ENCODE data around the gene IL17B. TPM values are rescaled to one million over a fixed set of nuclear protein-coding genes. Genes with fewer than 3 reads are reported as not detected.

IL17B gene
- total and polyA plus RNA-seq, 2 of the 13 experiments (the other 11 are each of a cell fraction or from before 2014, with no cell fraction given), result 0.29 to 2.6 TPM

DNA sequence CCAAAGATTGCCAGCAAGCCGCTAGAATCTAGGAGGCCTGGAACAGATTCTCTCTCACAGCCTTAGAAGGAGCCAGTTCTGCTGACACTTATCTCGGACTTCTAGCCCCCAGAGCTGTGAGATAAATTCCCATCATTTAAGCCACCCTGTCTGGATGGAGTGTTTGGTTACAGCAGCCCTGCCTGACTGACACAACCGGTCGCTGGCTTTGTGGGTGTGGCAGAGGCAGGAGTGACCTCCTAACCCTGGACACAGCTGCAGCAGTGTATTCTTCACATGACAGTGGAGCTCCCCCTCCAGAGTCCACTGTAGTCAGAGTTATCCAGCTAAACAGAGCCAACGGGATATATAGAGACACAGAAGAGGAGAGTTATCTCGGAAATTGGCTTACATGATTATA, 21.2 kb upstream of the IL17B start (continued):
- TF ChIP-seq, protein P1, sequence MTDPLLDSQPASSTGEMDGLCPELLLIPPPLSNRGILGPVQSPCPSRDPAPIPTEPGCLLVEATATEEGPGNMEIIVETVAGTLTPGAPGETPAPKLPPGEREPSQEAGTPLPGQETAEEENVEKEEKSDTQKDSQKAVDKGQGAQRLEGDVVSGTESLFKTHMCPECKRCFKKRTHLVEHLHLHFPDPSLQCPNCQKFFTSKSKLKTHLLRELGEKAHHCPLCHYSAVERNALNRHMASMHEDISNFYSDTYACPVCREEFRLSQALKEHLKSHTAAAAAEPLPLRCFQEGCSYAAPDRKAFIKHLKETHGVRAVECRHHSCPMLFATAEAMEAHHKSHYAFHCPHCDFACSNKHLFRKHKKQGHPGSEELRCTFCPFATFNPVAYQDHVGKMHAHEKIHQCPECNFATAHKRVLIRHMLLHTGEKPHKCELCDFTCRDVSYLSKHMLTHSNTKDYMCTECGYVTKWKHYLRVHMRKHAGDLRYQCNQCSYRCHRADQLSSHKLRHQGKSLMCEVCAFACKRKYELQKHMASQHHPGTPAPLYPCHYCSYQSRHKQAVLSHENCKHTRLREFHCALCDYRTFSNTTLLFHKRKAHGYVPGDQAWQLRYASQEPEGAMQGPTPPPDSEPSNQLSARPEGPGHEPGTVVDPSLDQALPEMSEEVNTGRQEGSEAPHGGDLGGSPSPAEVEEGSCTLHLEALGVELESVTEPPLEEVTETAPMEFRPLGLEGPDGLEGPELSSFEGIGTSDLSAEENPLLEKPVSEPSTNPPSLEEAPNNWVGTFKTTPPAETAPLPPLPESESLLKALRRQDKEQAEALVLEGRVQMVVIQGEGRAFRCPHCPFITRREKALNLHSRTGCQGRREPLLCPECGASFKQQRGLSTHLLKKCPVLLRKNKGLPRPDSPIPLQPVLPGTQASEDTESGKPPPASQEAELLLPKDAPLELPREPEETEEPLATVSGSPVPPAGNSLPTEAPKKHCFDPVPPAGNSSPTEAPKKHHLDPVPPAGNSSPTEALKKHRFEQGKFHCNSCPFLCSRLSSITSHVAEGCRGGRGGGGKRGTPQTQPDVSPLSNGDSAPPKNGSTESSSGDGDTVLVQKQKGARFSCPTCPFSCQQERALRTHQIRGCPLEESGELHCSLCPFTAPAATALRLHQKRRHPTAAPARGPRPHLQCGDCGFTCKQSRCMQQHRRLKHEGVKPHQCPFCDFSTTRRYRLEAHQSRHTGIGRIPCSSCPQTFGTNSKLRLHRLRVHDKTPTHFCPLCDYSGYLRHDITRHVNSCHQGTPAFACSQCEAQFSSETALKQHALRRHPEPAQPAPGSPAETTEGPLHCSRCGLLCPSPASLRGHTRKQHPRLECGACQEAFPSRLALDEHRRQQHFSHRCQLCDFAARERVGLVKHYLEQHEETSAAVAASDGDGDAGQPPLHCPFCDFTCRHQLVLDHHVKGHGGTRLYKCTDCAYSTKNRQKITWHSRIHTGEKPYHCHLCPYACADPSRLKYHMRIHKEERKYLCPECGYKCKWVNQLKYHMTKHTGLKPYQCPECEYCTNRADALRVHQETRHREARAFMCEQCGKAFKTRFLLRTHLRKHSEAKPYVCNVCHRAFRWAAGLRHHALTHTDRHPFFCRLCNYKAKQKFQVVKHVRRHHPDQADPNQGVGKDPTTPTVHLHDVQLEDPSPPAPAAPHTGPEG (CRISPR knock-in tag; IDR thresholded peaks at IDR 0.05), result no peak
- no peak for TF ChIP-seq ELF1 (CRISPR knock-in tag; IDR thresholded peaks at IDR 0.05)
- TF ChIP-seq, protein P2, sequence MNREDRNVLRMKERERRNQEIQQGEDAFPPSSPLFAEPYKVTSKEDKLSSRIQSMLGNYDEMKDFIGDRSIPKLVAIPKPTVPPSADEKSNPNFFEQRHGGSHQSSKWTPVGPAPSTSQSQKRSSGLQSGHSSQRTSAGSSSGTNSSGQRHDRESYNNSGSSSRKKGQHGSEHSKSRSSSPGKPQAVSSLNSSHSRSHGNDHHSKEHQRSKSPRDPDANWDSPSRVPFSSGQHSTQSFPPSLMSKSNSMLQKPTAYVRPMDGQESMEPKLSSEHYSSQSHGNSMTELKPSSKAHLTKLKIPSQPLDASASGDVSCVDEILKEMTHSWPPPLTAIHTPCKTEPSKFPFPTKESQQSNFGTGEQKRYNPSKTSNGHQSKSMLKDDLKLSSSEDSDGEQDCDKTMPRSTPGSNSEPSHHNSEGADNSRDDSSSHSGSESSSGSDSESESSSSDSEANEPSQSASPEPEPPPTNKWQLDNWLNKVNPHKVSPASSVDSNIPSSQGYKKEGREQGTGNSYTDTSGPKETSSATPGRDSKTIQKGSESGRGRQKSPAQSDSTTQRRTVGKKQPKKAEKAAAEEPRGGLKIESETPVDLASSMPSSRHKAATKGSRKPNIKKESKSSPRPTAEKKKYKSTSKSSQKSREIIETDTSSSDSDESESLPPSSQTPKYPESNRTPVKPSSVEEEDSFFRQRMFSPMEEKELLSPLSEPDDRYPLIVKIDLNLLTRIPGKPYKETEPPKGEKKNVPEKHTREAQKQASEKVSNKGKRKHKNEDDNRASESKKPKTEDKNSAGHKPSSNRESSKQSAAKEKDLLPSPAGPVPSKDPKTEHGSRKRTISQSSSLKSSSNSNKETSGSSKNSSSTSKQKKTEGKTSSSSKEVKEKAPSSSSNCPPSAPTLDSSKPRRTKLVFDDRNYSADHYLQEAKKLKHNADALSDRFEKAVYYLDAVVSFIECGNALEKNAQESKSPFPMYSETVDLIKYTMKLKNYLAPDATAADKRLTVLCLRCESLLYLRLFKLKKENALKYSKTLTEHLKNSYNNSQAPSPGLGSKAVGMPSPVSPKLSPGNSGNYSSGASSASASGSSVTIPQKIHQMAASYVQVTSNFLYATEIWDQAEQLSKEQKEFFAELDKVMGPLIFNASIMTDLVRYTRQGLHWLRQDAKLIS (CRISPR knock-in tag; IDR thresholded peaks at IDR 0.05), result no peak
- no peak for TF ChIP-seq NR1H2 (CRISPR knock-in tag; IDR thresholded peaks at IDR 0.05; ENCODE audit: borderline replicate concordance, low read depth)
- TF ChIP-seq SNRNP70 (IDR thresholded peaks at IDR 0.05; ENCODE audit: low read depth, low read length), result no peak
- TF ChIP-seq, protein P3, sequence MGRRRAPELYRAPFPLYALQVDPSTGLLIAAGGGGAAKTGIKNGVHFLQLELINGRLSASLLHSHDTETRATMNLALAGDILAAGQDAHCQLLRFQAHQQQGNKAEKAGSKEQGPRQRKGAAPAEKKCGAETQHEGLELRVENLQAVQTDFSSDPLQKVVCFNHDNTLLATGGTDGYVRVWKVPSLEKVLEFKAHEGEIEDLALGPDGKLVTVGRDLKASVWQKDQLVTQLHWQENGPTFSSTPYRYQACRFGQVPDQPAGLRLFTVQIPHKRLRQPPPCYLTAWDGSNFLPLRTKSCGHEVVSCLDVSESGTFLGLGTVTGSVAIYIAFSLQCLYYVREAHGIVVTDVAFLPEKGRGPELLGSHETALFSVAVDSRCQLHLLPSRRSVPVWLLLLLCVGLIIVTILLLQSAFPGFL (CRISPR knock-in tag; IDR thresholded peaks at IDR 0.05), result no peak
- TF ChIP-seq, protein P4, sequence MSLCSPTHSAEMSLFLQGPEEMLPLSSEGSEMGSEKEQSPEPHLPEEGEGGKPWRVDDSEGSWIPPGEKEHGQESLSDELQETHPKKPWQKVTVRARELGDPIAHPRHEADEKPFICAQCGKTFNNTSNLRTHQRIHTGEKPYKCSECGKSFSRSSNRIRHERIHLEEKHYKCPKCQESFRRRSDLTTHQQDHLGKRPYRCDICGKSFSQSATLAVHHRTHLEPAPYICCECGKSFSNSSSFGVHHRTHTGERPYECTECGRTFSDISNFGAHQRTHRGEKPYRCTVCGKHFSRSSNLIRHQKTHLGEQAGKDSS (CRISPR knock-in tag; IDR thresholded peaks at IDR 0.05; ENCODE audit: borderline replicate concordance, low read depth), result no peak
- TF ChIP-seq SETDB1 (CRISPR knock-in tag; IDR thresholded peaks at IDR 0.05; ENCODE audit: borderline replicate concordance), result no peak
- no peak for TF ChIP-seq ZFP62 (CRISPR knock-in tag; IDR thresholded peaks at IDR 0.05)
- no peak for TF ChIP-seq ZNF337 (CRISPR knock-in tag; IDR thresholded peaks at IDR 0.05; ENCODE audit: borderline replicate concordance, low read depth)
- TF ChIP-seq, protein P5, sequence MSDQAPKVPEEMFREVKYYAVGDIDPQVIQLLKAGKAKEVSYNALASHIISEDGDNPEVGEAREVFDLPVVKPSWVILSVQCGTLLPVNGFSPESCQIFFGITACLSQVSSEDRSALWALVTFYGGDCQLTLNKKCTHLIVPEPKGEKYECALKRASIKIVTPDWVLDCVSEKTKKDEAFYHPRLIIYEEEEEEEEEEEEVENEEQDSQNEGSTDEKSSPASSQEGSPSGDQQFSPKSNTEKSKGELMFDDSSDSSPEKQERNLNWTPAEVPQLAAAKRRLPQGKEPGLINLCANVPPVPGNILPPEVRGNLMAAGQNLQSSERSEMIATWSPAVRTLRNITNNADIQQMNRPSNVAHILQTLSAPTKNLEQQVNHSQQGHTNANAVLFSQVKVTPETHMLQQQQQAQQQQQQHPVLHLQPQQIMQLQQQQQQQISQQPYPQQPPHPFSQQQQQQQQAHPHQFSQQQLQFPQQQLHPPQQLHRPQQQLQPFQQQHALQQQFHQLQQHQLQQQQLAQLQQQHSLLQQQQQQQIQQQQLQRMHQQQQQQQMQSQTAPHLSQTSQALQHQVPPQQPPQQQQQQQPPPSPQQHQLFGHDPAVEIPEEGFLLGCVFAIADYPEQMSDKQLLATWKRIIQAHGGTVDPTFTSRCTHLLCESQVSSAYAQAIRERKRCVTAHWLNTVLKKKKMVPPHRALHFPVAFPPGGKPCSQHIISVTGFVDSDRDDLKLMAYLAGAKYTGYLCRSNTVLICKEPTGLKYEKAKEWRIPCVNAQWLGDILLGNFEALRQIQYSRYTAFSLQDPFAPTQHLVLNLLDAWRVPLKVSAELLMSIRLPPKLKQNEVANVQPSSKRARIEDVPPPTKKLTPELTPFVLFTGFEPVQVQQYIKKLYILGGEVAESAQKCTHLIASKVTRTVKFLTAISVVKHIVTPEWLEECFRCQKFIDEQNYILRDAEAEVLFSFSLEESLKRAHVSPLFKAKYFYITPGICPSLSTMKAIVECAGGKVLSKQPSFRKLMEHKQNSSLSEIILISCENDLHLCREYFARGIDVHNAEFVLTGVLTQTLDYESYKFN (CRISPR knock-in tag; conservative IDR thresholded peaks at IDR 0.05), result 0 out of 2 replicates have a peak, but pooled peaks have one; percentile 16
- no peak for TF ChIP-seq HNF4A (CRISPR knock-in tag; IDR thresholded peaks at IDR 0.05)
